ENCODE measurements around the gene CCSER1. TPM values are rescaled to one million over a fixed set of nuclear protein-coding genes. Genes with fewer than 3 reads are reported as not detected.
A peak's percentile ranks its signal among the peaks of the same experiment; 100 is the strongest.
"Not testable (repeated sequence)": the region's sequence is repeated elsewhere in the genome, so short reads cannot be mapped to it uniquely, and the experiment has no call there.

CCSER1 gene
- total RNA-seq, 1 donor from 2014 or later: 15.7 TPM

DNA sequence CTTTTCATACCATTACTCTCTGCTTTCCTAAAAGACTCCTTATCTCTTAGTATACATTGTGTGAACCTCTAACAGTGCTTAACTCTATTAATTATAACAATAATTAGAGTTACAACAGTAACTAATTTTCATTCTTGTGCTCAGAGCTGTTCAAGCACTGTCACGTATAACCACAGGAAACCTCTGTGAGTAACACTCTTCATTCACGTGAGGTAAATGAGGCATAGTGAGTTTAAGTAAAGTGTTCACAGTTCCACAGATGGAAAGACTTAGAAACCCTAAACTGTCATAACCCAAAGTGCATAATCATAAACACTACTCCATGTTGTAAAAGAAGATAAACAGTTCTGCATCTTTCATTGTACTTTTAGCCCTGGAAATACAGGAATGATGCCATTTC, 222.4 kb downstream of the CCSER1 start:
- Mint-ChIP-seq H3K27ac (ENCODE audit: unreplicated experiment) (no peak overlapping the region), H3K27me3 (ENCODE audit: unreplicated experiment) (no peaks in the 10 kb centered on the region), H3K4me3 (ENCODE audit: unreplicated experiment) (no peak overlapping the region), H3K9me3 (ENCODE audit: unreplicated experiment) (no peaks in the 10 kb centered on the region), H3K36me3 (ENCODE audit: unreplicated experiment) (no peaks in the 10 kb centered on the region), H3K4me1 (ENCODE audit: low read depth, unreplicated experiment) (no peaks in the 10 kb centered on the region)
- no peak for DNase-seq
- TF ChIP-seq, protein P1, sequence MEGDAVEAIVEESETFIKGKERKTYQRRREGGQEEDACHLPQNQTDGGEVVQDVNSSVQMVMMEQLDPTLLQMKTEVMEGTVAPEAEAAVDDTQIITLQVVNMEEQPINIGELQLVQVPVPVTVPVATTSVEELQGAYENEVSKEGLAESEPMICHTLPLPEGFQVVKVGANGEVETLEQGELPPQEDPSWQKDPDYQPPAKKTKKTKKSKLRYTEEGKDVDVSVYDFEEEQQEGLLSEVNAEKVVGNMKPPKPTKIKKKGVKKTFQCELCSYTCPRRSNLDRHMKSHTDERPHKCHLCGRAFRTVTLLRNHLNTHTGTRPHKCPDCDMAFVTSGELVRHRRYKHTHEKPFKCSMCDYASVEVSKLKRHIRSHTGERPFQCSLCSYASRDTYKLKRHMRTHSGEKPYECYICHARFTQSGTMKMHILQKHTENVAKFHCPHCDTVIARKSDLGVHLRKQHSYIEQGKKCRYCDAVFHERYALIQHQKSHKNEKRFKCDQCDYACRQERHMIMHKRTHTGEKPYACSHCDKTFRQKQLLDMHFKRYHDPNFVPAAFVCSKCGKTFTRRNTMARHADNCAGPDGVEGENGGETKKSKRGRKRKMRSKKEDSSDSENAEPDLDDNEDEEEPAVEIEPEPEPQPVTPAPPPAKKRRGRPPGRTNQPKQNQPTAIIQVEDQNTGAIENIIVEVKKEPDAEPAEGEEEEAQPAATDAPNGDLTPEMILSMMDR (IDR thresholded peaks at IDR 0.05; ENCODE audit: partially characterized antibody, unreplicated experiment): no peak

DNA sequence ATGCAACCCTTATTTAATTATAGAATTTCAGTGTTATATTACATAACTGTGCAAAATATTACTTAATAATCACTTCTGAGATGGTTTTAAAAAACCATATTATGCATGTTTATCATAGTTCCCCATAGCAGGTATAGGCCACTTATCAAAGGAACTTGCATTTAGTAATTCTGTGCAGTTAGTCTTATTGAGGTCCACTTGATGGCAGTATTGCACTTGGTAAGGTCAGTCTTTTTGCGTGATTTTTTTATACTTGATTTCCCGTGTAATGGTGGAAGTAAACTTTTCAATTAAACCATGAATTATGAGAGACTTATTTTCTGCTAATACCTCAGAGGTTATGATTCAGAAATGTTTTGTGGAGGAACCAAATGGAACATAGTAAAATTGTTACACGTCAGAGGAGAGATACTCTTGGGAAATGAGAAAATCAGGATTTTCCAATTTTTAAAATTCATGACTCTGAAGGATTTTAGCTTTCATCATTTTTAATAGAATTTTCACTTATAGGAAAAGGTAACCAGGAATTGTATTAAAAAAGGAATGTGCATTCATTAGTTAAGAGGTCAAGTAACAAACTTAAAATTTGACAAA, 230.0 kb downstream of the CCSER1 start:
- TF ChIP-seq, protein P1 (IDR thresholded peaks at IDR 0.05; ENCODE audit: partially characterized antibody, unreplicated experiment): peak; percentile 54
- Mint-ChIP-seq H3K4me3 (ENCODE audit: unreplicated experiment) (no peak overlapping the region), H3K4me1 (ENCODE audit: low read depth, unreplicated experiment) (peaks cover 2% of the 10 kb centered on the region), H3K27me3 (ENCODE audit: unreplicated experiment) (no peaks in the 10 kb centered on the region), H3K27ac (ENCODE audit: unreplicated experiment) (no peak overlapping the region), H3K36me3 (ENCODE audit: unreplicated experiment) (no peaks in the 10 kb centered on the region), H3K9me3 (ENCODE audit: unreplicated experiment) (no peaks in the 10 kb centered on the region)
- DNase-seq: no peak

DNA sequence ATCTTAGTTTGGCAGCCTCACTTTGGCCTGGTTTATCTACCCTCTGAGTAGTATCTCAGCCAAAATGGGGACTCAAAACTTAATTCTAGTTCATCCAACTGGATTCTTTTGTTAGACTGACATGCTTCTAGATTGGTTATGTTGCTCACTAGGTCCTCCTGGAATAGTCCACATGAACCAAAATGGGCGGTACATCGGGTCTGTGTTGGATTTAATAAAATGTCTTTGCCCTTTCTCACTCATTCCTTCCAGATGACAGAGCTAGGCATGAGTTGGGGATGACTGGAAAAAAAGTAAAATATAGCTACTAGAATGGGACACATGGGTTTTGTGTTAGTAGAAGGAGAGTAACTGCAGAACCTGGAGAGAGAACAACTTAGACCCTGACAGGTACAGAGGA, 247.9 kb downstream of the CCSER1 start:
- Mint-ChIP-seq H3K4me1 (ENCODE audit: low read depth, unreplicated experiment) (peaks cover under 1% of the 10 kb centered on the region), H3K27ac (ENCODE audit: unreplicated experiment) (no peak overlapping the region), H3K36me3 (ENCODE audit: unreplicated experiment) (no peaks in the 10 kb centered on the region), H3K9me3 (ENCODE audit: unreplicated experiment) (peaks cover under 1% of the 10 kb centered on the region), H3K4me3 (ENCODE audit: unreplicated experiment) (no peak overlapping the region), H3K27me3 (ENCODE audit: unreplicated experiment) (peaks cover 2% of the 10 kb centered on the region)
- TF ChIP-seq, protein P1 (IDR thresholded peaks at IDR 0.05; ENCODE audit: partially characterized antibody, unreplicated experiment): no peak
- no peak for DNase-seq

DNA sequence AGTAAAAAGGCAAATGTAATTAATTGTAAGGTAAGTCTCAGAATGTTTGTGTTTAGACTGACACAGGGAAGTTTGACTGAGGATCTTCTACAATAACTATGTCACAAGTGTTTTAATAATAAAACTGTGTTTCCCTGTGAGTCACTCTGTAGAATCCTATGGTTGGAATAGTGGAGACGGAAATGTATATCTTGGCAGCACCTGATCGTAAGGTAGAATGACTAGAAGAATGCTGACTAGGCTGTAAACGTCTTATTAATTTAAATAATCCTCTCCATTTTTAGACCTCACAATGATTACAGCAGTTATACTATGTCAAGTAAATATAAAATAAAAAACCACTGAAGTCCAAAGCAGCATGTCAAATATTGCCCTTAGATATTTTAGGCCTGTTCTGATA, 266.0 kb downstream of the CCSER1 start:
- Mint-ChIP-seq H3K9me3 (ENCODE audit: unreplicated experiment) (no peaks in the 10 kb centered on the region), H3K27me3 (ENCODE audit: unreplicated experiment) (no peaks in the 10 kb centered on the region), H3K4me3 (ENCODE audit: unreplicated experiment) (no peak overlapping the region), H3K27ac (ENCODE audit: unreplicated experiment) (no peak overlapping the region), H3K36me3 (ENCODE audit: unreplicated experiment) (no peaks in the 10 kb centered on the region), H3K4me1 (ENCODE audit: low read depth, unreplicated experiment) (no peaks in the 10 kb centered on the region)
- DNase-seq: no peak
- TF ChIP-seq, protein P1 (IDR thresholded peaks at IDR 0.05; ENCODE audit: partially characterized antibody, unreplicated experiment): no peak

DNA sequence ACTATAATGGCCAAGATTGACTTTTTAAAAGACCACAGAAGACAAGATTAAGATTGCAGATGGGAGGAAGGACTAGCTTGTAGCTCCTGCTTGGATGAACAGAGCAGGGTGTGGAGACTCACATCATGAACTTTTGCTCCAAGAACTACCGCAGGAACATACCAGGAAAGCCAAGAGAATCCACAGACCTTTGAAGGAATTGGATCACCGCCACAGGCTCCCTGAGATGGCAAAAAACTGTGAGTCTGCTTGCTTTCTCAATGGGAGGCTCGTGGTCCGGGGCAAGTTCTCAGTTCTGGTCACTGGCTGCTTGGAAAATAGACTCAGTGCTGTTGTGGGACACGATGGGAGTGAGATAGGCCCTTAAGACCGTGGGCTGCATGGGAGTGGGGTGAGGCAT, 276.6 kb downstream of the CCSER1 start:
- Mint-ChIP-seq H3K27me3 (ENCODE audit: unreplicated experiment) (peaks cover 2% of the 10 kb centered on the region), H3K4me1 (ENCODE audit: low read depth, unreplicated experiment) (no peaks in the 10 kb centered on the region), H3K4me3 (ENCODE audit: unreplicated experiment) (no peak overlapping the region), H3K27ac (ENCODE audit: unreplicated experiment) (no peak overlapping the region), H3K9me3 (ENCODE audit: unreplicated experiment) (peaks cover 5% of the 10 kb centered on the region), H3K36me3 (ENCODE audit: unreplicated experiment) (peaks cover 17% of the 10 kb centered on the region)
- no peak for DNase-seq
- TF ChIP-seq, protein P1 (IDR thresholded peaks at IDR 0.05; ENCODE audit: partially characterized antibody, unreplicated experiment): no peak

DNA sequence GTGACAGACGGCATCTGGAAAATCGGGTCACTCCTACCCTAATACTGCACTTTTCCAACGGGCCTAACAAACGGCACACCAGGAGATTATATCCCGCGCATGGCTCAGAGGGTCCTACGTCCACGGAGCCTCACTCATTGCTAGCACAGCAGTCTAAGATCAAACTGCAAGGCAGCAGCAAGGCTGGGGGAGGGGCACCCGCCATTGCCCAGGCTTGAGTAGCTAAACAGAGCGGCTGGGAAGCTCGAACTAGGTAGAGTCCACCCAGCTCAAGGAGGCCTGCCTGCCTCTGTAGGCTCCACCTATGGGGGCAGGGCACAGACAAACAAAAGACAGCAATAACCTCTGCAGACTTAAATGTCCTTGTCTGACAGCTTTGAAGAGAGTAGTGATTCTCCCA, 280.7 kb downstream of the CCSER1 start:
- not testable (repeated sequence) for H3K27me3 Mint-ChIP-seq (ENCODE audit: unreplicated experiment); H3K9me3 Mint-ChIP-seq (ENCODE audit: unreplicated experiment); DNase-seq; H3K27ac Mint-ChIP-seq (ENCODE audit: unreplicated experiment); H3K4me3 Mint-ChIP-seq (ENCODE audit: unreplicated experiment); H3K4me1 Mint-ChIP-seq (ENCODE audit: low read depth, unreplicated experiment)
- peaks cover 18% of the 10 kb centered on the region for H3K36me3 Mint-ChIP-seq (ENCODE audit: unreplicated experiment)

DNA sequence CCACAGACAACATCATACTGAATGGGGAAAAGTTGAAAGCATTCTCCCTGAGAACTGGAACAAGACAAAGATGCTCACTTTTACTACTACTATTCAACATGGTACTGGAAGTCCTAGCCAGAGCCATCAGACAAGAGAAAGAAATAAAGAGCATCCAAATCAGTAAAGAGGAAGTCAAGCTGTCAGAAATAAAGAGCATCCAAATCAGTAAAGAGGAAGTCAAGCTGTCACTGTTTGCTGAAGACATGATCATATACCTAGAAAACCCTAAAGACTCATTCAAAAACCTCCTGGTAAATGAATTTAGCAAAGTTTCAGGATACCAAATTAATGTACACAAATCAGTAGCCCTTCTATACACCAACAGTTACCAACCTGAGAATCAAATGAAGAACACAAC, 285.6 kb downstream of the CCSER1 start:
- not testable (repeated sequence) for H3K27ac Mint-ChIP-seq (ENCODE audit: unreplicated experiment); DNase-seq; H3K4me1 Mint-ChIP-seq (ENCODE audit: low read depth, unreplicated experiment); H3K36me3 Mint-ChIP-seq (ENCODE audit: unreplicated experiment); H3K9me3 Mint-ChIP-seq (ENCODE audit: unreplicated experiment); H3K4me3 Mint-ChIP-seq (ENCODE audit: unreplicated experiment); H3K27me3 Mint-ChIP-seq (ENCODE audit: unreplicated experiment)
